Measurements from ENCODE around the gene UBTFL1. TPM values are rescaled to one million over a fixed set of nuclear protein-coding genes. Genes with fewer than 3 reads are reported as not detected.

Gene UBTFL1
- total RNA-seq, 2 experiments from 2014 or later = not detected

DNA sequence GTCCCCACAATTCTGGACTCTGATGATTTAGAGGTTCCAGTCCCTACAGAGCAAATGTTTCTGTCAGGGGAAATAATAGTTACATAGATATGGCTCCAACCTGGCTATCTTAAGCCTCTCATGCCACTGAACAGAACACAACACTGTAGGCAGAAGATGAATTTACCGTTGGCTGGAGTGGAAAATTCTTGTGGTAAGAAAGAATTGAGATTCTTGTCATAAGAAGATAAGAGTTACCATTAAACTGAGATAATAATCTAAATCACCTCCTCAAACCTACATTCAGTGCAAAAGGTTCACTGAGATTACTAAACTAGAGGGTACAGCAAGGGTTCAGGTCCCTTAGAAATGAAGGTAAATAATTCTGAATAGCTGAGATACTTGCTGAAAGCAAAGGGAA is 38.6 kb downstream of the UBTFL1 start:
- TF ChIP-seq CTCF (IDR thresholded peaks at IDR 0.05) = no peak
- Mint-ChIP-seq H3K4me3 (no peak overlapping the region), H3K9me3 (no peaks in the 10 kb centered on the region), H3K36me3 (ENCODE audit: low read depth) (no peaks in the 10 kb centered on the region), H3K27me3 (peaks cover 26% of the 10 kb centered on the region), H3K27ac (no peak overlapping the region), H3K4me1 (ENCODE audit: low read depth) (no peaks in the 10 kb centered on the region)
- Histone ChIP-seq H3K4me1 (ENCODE audit: insufficient read depth, low read length) (no peaks in the 10 kb centered on the region), H3K27me3 (ENCODE audit: control insufficient read depth in 1 of 2, insufficient read depth in 2 of 2, low read length in 2 of 2) (no peaks in the 10 kb centered on the region), H3K4me3 (ENCODE audit: low read length) (no peak overlapping the region), H3K36me3 (ENCODE audit: insufficient read depth, low read length) (no peaks in the 10 kb centered on the region), H3K9me3 (ENCODE audit: control insufficient read depth in 1 of 2, insufficient read depth in 1 of 2, low read length in 2 of 2) (no peaks in the 10 kb centered on the region), H3K27ac (ENCODE audit: low read depth in 1 of 2, low read length in 2 of 2) (no peak overlapping the region)
- intact Hi-C loops (cut with DNase I, micrococcal nuclease) = no loop called here
- ATAC-seq (ENCODE audit: poor library complexity) (no peak), DNase-seq (no peak)
- POLR2A ChIA-PET = no interaction called here
- CTCF ChIA-PET = no interaction called here

DNA sequence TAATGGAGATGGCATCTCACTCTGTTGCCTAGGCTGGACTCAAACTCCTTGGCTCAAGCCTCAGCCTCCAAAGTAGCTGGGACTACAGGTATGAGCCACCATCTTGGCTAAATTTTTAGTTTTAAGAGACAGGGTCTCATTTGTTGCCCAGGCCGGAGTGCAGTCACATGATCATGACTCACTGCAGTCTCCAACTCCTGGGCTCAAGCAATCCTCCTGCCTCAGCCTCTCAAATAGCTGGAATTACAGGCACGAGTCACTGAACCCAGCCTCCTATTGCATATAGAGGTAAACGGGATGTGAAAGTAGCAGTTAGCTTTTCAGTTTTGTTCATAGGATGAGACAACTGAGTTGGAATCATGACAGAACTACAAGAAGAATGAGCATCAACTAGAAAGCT is 39.2 kb downstream of the UBTFL1 start:
- CTCF ChIA-PET = no interaction called here
- Mint-ChIP-seq H3K36me3 (ENCODE audit: low read depth) (no peaks in the 10 kb centered on the region), H3K27me3 (peaks cover 32% of the 10 kb centered on the region), H3K9me3 (no peaks in the 10 kb centered on the region), H3K4me1 (ENCODE audit: low read depth) (no peaks in the 10 kb centered on the region), H3K27ac (no peak overlapping the region), H3K4me3 (no peak overlapping the region)
- DNase-seq (no peak), ATAC-seq (ENCODE audit: poor library complexity) (no peak)
- Histone ChIP-seq H3K27me3 (ENCODE audit: control insufficient read depth in 1 of 2, insufficient read depth in 2 of 2, low read length in 2 of 2) (no peaks in the 10 kb centered on the region), H3K27ac (ENCODE audit: low read depth in 1 of 2, low read length in 2 of 2) (no peak overlapping the region), H3K36me3 (ENCODE audit: insufficient read depth, low read length) (no peaks in the 10 kb centered on the region), H3K4me3 (ENCODE audit: low read length) (no peak overlapping the region), H3K4me1 (ENCODE audit: insufficient read depth, low read length) (no peaks in the 10 kb centered on the region), H3K9me3 (ENCODE audit: control insufficient read depth in 1 of 2, insufficient read depth in 1 of 2, low read length in 2 of 2) (no peaks in the 10 kb centered on the region)
- no peak for TF ChIP-seq CTCF (IDR thresholded peaks at IDR 0.05)
- POLR2A ChIA-PET = no interaction called here
- intact Hi-C loops (cut with DNase I, micrococcal nuclease) = no loop called here

DNA sequence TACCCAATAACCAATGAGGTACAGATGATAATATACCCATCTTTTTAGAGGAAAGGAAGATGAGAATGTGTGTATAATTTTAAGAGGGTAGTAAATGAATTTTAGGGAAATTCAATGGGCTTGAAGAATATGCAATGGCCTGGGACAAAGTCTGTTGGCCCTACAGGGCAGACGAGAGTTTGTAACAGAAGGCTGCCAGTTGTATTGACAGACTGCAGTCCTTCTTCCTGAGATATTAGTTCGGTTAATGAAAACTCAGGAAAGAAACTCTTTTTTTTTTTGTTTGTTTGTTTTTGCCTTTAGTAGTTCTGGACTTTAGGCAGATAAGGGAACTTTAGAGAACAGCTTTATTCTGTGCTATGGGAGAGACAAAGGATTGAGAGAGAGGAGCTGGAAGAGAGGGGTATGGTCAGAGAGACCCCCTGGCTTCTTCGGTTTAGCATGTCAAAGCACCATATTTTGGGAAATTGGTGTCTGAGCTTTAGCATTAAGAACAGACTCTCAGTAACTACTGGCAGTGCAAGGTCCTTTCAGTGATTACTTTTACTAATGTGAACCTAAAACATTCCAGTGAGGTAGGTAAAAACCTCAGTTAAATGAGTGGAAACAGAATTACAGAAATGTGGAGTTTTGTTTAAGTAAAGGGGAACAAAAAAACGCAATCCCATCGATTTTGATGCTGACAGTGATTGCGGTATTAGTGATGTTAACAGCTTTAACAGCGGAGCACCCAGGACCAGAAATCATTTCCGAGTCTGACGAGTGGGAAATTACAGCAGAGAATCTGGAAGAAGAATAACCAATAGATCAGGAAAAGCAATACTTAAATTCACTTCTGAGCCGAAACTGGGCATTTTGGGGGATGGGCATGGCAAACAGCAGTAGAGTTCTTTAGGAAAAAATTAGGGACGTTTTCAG is 48.1 kb downstream of the UBTFL1 start:
- TF ChIP-seq CTCF (IDR thresholded peaks at IDR 0.05) = no peak
- DNase-seq (no peak), ATAC-seq (ENCODE audit: poor library complexity) (no peak)
- Histone ChIP-seq H3K27me3 (ENCODE audit: control insufficient read depth in 1 of 2, insufficient read depth in 2 of 2, low read length in 2 of 2) (peaks cover 7 to 34% of the 10 kb centered on the region in 2 experiments), H3K36me3 (ENCODE audit: insufficient read depth, low read length) (no peaks in the 10 kb centered on the region), H3K4me3 (ENCODE audit: low read length) (no peak overlapping the region), H3K9me3 (ENCODE audit: control insufficient read depth in 1 of 2, insufficient read depth in 1 of 2, low read length in 2 of 2) (peaks cover 0 to 7% of the 10 kb centered on the region in 2 experiments), H3K4me1 (ENCODE audit: insufficient read depth, low read length) (peaks cover 8% of the 10 kb centered on the region), H3K27ac (ENCODE audit: low read depth in 1 of 2, low read length in 2 of 2) (no peak overlapping the region)
- ChIA-PET CTCF (no interaction called here), POLR2A (no interaction called here)
- H3K36me3 Mint-ChIP-seq (ENCODE audit: low read depth) = no peaks in the 10 kb centered on the region
- peaks cover 79% of the 10 kb centered on the region for H3K27me3 Mint-ChIP-seq
- H3K27ac Mint-ChIP-seq = no peak overlapping the region
- intact Hi-C loops (cut with DNase I, micrococcal nuclease) = no loop called here
- H3K4me1 Mint-ChIP-seq (ENCODE audit: low read depth) = peaks cover 19% of the 10 kb centered on the region
- peak overlapping the region; percentile 39 for H3K4me3 Mint-ChIP-seq
- no peaks in the 10 kb centered on the region for H3K9me3 Mint-ChIP-seq
